ENCODE measurements around the gene ARL14EPL.

GRCh38 chr5:116090302-116090701, 58.0 kb downstream of the ARL14EPL start:
- TF ChIP-seq CTCF (IDR thresholded peaks at IDR 0.05) (no peak), POLR2A (IDR thresholded peaks at IDR 0.05) (no peak)
